Measurements from ENCODE around the gene ABHD6.

GRCh38 chr3:58190882-58191281, 46.7 kb upstream of the ABHD6 start:
- TF ChIP-seq CTCF (IDR thresholded peaks at IDR 0.05; ENCODE audit: insufficient read depth, low read length, poor library complexity, severe bottlenecking), result no peak
- no peak for TF ChIP-seq EZH2phosphoT487 (conservative IDR thresholded peaks at IDR 0.05; ENCODE audit: low read length)

Data from SU-DHL-6 (cell line).